HepG2 (cell line): ENCODE measurements around the gene CAPN11. TPM values are rescaled to one million over a fixed set of nuclear protein-coding genes. Genes with fewer than 3 reads are reported as not detected.
A peak's percentile ranks its signal among the peaks of the same experiment; 100 is the strongest.

Source experiments
- EP300 ChIP-seq, 3 experiments: sonication (generic) in 1 of 3; formaldehyde crosslinking in 1 of 3; IDR thresholded peaks; 2 replicates each; pipeline versions ENCODE4 v1.5.1 to v1.6.1; 2011 to 2020; ENCODE audit warnings: low read depth in 2 of 3, low read length in 2 of 3, borderline replicate concordance in 1 of 3, improper control_type of control experiment in 1 of 3, mild to moderate bottlenecking in 1 of 3, missing genetic modification reagents in 1 of 3, moderate library complexity in 1 of 3
- HMG20B ChIP-seq: conservative IDR thresholded peaks from 2 replicates; pipeline ENCODE4 v1.6.1; 2016; ENCODE audit warnings: missing genetic modification reagents, missing compliant biosample characterization
- KAT2B ChIP-seq: fragments of 150-350 bp; IDR thresholded peaks from 2 replicates; pipeline ENCODE4 v1.6.1; 2014; ENCODE audit warnings: low read depth, low read length, borderline replicate concordance
- KDM4B ChIP-seq: sonication (generic); formaldehyde crosslinking; IDR thresholded peaks from 2 replicates; pipeline ENCODE4 v1.4.0; 2020; ENCODE audit warnings: missing genetic modification reagents
- KLF15 ChIP-seq: sonication (generic); formaldehyde crosslinking; IDR thresholded peaks from 2 replicates; pipeline ENCODE4 v1.8.1; 2023; ENCODE audit warnings: borderline replicate concordance, mild to moderate bottlenecking, inconsistent platforms, missing genetic modification reagents, mixed read lengths
- MXD4 ChIP-seq: IDR thresholded peaks from 2 replicates; pipeline ENCODE4 v1.6.1; 2016; ENCODE audit warnings: mild to moderate bottlenecking, missing biosample characterization, missing genetic modification reagents
- NCOA2 ChIP-seq: sonication (generic); formaldehyde crosslinking; IDR thresholded peaks from 2 replicates; pipeline ENCODE4 v1.8.0; 2022; ENCODE audit warnings: inconsistent platforms
- NR1H2 ChIP-seq: sonication (generic); formaldehyde crosslinking; IDR thresholded peaks from 2 replicates; pipeline ENCODE4 v1.8.1; 2022; ENCODE audit warnings: low read depth, missing genetic modification reagents, borderline replicate concordance
- PTBP1 ChIP-seq: fragments of 200-400 bp; formaldehyde crosslinking; IDR thresholded peaks from 2 replicates; pipeline ENCODE4 v1.6.1; 2018; ENCODE audit warnings: low read length, low read depth; ENCODE audit not compliant: poor library complexity, severe bottlenecking
- RBFOX2 ChIP-seq: fragments of 200-400 bp; formaldehyde crosslinking; IDR thresholded peaks from 2 replicates; pipeline ENCODE4 v1.6.1; 2017; ENCODE audit warnings: low read depth, mild to moderate bottlenecking, low read length
- SALL2 ChIP-seq: sonication (generic); formaldehyde crosslinking; IDR thresholded peaks from 2 replicates; pipeline ENCODE4 v1.8.1; 2023; ENCODE audit warnings: mild to moderate bottlenecking, missing genetic modification reagents, inconsistent platforms
- SNRNP70 ChIP-seq: fragments of 200-400 bp; formaldehyde crosslinking; IDR thresholded peaks from 2 replicates; pipeline ENCODE4 v1.6.1; 2017; ENCODE audit warnings: mild to moderate bottlenecking, low read depth, low read length, moderate library complexity
- TBL1XR1 ChIP-seq: fragments of 150-350 bp; IDR thresholded peaks from 2 replicates; pipeline ENCODE4 v1.6.1; 2014; ENCODE audit warnings: borderline replicate concordance, low read length; ENCODE audit not compliant: partially characterized antibody
- TBP ChIP-seq: sonication (generic); formaldehyde crosslinking; IDR thresholded peaks from 2 replicates; pipeline ENCODE4 v1.5.0; 2020; ENCODE audit warnings: missing genetic modification reagents
- ZFP62 ChIP-seq: sonication (generic); formaldehyde crosslinking; IDR thresholded peaks from 2 replicates; pipeline ENCODE4 v1.4.0; 2020; ENCODE audit warnings: missing genetic modification reagents
- ZNF180 ChIP-seq: sonication (generic); formaldehyde crosslinking; IDR thresholded peaks from 2 replicates; pipeline ENCODE4 v1.4.0; 2020; ENCODE audit warnings: low read depth, missing genetic modification reagents, borderline replicate concordance
- ZNF207 ChIP-seq: fragments of 450-650 bp; IDR thresholded peaks from 2 replicates; pipeline ENCODE4 v1.6.1; 2016; ENCODE audit warnings: antibody characterized with exemption, borderline replicate concordance
- ZNF260 ChIP-seq: sonication (generic); formaldehyde crosslinking; IDR thresholded peaks from 2 replicates; pipeline ENCODE4 v1.4.0; 2020; ENCODE audit warnings: missing genetic modification reagents, low read depth, mild to moderate bottlenecking, borderline replicate concordance
- ZNF549 ChIP-seq: sonication (generic); formaldehyde crosslinking; IDR thresholded peaks from 2 replicates; pipeline ENCODE4 v1.5.0; 2020; ENCODE audit warnings: missing genetic modification reagents
- ZNF674 ChIP-seq: sonication (generic); formaldehyde crosslinking; IDR thresholded peaks from 2 replicates; pipeline ENCODE4 v1.5.0; 2020; ENCODE audit warnings: low read depth, mild to moderate bottlenecking, missing genetic modification reagents
- ZNF772 ChIP-seq: sonication (generic); formaldehyde crosslinking; IDR thresholded peaks from 2 replicates; pipeline ENCODE4 v1.5.0; 2020; ENCODE audit warnings: mild to moderate bottlenecking, missing genetic modification reagents
- ZSCAN31 ChIP-seq: sonication (generic); formaldehyde crosslinking; IDR thresholded peaks from 2 replicates; pipeline ENCODE4 v1.5.0; 2020; ENCODE audit warnings: low read depth, mild to moderate bottlenecking, missing genetic modification reagents
- polyA plus RNA-seq, 8 experiments: library from polyadenylated mRNA; depleted of rRNA in 3 of 8; stranded (reverse) in 7 of 8; unstranded in 1 of 8; fragments of >200 nt; fragmentation: Illumina TruSeq in 4 of 8; extraction: Trizol in 4 of 8; gene quantifications; 2 replicates each; pipeline versions ENCODE4 v1.2.1 to v1.2.3, GENCODE V29; 2011 to 2016; ENCODE audit warnings: low read depth in 4 of 8, missing spikeins in 1 of 8, mixed read lengths in 1 of 8; ENCODE audit not compliant: insufficient read depth in 1 of 8
- total RNA-seq, 5 experiments: library from RNA; depleted of rRNA; stranded (reverse); fragments of >200 nt; fragmentation: Illumina TruSeq; extraction: Trizol; gene quantifications; 2 replicates each; pipeline ENCODE4 v1.2.3, GENCODE V29; 2016; ENCODE audit warnings: low read depth in 1 of 5
- TF ChIP-seq, protein P1 (sequence below): sonication (generic); formaldehyde crosslinking; IDR thresholded peaks from 2 replicates; pipeline ENCODE4 v1.8.0; 2022; ENCODE audit warnings: low read depth, missing genetic modification reagents
- TF ChIP-seq, protein P2 (sequence below): IDR thresholded peaks from 2 replicates; pipeline ENCODE4 v1.6.1; 2016; ENCODE audit warnings: low read depth, control low read depth
- TF ChIP-seq, protein P3 (sequence below): sonication (generic); formaldehyde crosslinking; IDR thresholded peaks from 2 replicates; pipeline ENCODE4 v1.9.0; 2021; ENCODE audit warnings: missing genetic modification reagents, borderline replicate concordance

CAPN11 gene
- total and polyA plus RNA-seq, 2 of the 13 experiments (the other 11 are each of a cell fraction or from before 2014, with no cell fraction given): 0.07 to 0.11 TPM

- 0 out of 2 replicates have a peak, but pooled peaks have one; percentile 50 for TF ChIP-seq ZSCAN31 (CRISPR knock-in tag)
- TF ChIP-seq NR1H2 (CRISPR knock-in tag): no peak
- TF ChIP-seq MXD4 (CRISPR knock-in tag): peak; percentile 76
- TF ChIP-seq SALL2 (CRISPR knock-in tag): peak; percentile 5; the same call in 1 of the 2 replicates
- no peak for TF ChIP-seq TBL1XR1
- 0 out of 2 replicates have a peak, but pooled peaks have one; percentile 18 for TF ChIP-seq TBP (CRISPR knock-in tag)
- peak; percentile 20 for TF ChIP-seq PTBP1
- no peak for TF ChIP-seq KDM4B (CRISPR knock-in tag)
- no peak for TF ChIP-seq ZNF674 (CRISPR knock-in tag)
- no peak for TF ChIP-seq NCOA2 (CRISPR knock-in tag)
- no peak for TF ChIP-seq ZNF207
- TF ChIP-seq, protein P1, sequence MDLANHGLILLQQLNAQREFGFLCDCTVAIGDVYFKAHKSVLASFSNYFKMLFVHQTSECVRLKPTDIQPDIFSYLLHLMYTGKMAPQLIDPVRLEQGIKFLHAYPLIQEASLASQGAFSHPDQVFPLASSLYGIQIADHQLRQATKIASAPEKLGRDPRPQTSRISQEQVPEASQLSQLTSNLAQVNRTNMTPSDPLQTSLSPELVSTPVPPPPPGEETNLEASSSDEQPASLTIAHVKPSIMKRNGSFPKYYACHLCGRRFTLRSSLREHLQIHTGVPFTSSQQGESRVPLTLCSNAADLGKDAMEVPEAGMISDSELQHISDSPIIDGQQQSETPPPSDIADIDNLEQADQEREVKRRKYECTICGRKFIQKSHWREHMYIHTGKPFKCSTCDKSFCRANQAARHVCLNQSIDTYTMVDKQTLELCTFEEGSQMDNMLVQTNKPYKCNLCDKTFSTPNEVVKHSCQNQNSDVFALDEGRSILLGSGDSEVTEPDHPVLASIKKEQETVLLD: no peak
- no peak for TF ChIP-seq KAT2B
- 0 out of 2 replicates have a peak, but pooled peaks have one; percentile 36 for TF ChIP-seq ZNF772 (CRISPR knock-in tag)
- 0 out of 2 replicates have a peak, but pooled peaks have one; percentile 24 for TF ChIP-seq HMG20B (CRISPR knock-in tag)
- TF ChIP-seq ZNF549: no peak
- TF ChIP-seq, protein P2, sequence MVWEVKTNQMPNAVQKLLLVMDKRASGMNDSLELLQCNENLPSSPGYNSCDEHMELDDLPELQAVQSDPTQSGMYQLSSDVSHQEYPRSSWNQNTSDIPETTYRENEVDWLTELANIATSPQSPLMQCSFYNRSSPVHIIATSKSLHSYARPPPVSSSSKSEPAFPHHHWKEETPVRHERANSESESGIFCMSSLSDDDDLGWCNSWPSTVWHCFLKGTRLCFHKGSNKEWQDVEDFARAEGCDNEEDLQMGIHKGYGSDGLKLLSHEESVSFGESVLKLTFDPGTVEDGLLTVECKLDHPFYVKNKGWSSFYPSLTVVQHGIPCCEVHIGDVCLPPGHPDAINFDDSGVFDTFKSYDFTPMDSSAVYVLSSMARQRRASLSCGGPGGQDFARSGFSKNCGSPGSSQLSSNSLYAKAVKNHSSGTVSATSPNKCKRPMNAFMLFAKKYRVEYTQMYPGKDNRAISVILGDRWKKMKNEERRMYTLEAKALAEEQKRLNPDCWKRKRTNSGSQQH (CRISPR knock-in tag): 0 out of 2 replicates have a peak, but pooled peaks have one; percentile 44
- TF ChIP-seq KLF15 (CRISPR knock-in tag): no peak
- TF ChIP-seq, protein P3, sequence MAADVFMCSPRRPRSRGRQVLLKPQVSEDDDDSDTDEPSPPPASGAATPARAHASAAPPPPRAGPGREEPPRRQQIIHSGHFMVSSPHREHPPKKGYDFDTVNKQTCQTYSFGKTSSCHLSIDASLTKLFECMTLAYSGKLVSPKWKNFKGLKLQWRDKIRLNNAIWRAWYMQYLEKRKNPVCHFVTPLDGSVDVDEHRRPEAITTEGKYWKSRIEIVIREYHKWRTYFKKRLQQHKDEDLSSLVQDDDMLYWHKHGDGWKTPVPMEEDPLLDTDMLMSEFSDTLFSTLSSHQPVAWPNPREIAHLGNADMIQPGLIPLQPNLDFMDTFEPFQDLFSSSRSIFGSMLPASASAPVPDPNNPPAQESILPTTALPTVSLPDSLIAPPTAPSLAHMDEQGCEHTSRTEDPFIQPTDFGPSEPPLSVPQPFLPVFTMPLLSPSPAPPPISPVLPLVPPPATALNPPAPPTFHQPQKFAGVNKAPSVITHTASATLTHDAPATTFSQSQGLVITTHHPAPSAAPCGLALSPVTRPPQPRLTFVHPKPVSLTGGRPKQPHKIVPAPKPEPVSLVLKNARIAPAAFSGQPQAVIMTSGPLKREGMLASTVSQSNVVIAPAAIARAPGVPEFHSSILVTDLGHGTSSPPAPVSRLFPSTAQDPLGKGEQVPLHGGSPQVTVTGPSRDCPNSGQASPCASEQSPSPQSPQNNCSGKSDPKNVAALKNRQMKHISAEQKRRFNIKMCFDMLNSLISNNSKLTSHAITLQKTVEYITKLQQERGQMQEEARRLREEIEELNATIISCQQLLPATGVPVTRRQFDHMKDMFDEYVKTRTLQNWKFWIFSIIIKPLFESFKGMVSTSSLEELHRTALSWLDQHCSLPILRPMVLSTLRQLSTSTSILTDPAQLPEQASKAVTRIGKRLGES (CRISPR knock-in tag): no peak
- no peak for TF ChIP-seq ZNF180 (CRISPR knock-in tag)
- TF ChIP-seq SNRNP70: no peak
- no peak for TF ChIP-seq RBFOX2
- TF ChIP-seq ZNF260 (CRISPR knock-in tag): no peak
- TF ChIP-seq EP300 (IDR thresholded peaks at IDR 0.05; ENCODE audit: low read depth in 2 of 2, low read length in 2 of 2): peak in 1 of 2 experiments; percentile 12; a peak in 1 of 4 replicates
- no peak for TF ChIP-seq EP300 (CRISPR knock-in tag; IDR thresholded peaks at IDR 0.05; ENCODE audit: borderline replicate concordance)
- TF ChIP-seq ZFP62: no peak
Observed at GRCh38 chr6:44221291-44221960, 62.8 kb downstream of the CAPN11 start (continued).
